ENCODE measurements around the gene C11orf86.
"Not testable (repeated sequence)": the region's sequence is repeated elsewhere in the genome, so short reads cannot be mapped to it uniquely, and the experiment has no call there.

The C11orf86 gene

DNA sequence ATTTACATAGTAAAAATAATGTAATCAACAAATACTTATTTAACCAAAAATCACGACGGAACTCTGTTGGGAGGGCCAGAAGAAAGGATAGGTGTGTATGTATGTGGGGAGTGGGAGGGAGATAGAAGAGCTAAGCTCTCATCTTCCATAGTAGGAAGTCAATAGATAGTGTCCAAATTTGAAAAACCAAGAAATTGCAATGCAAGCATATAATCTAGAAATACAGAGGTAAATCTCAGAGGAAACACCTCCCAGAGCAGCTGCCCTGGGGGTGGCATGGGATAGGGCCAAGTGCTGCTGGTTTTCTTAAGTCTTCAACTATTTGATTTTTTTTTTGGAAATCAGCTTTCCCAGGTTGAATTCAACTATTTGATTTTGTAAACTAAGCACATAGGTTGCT, 16.9 kb downstream of the C11orf86 start:
- no peak for DNase-seq

DNA sequence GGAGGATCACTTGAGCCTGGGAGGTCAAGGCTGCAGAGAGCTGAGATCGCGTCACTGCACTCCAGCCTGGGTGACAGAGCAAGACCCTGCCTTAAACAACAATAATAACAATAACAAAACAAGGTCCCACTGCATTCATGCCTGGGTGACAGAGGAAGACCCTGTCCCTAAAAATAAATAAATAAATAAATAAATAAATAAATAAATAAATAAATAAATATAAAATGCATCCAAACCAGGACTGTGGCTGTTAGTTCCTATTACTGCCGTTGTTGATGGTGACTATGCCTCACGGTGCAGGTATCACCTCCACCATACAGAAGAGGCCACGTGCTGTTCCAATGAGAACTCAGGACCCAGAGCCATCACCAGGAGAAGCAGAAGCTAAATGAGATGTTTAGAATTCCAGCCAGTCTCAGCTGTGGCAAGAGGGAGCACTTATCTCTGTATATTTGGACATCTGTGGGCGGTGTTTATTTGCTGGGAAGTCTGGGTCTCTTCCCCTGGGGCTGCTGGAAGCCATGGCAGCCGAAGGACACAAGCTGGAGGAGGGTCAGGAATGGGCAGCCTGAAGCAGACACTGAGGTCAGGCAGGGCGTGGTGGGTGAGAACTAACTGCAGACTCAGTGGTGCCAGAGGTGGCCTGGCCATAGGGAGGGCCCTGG, 21.6 kb downstream of the C11orf86 start:
- no peak for DNase-seq

DNA sequence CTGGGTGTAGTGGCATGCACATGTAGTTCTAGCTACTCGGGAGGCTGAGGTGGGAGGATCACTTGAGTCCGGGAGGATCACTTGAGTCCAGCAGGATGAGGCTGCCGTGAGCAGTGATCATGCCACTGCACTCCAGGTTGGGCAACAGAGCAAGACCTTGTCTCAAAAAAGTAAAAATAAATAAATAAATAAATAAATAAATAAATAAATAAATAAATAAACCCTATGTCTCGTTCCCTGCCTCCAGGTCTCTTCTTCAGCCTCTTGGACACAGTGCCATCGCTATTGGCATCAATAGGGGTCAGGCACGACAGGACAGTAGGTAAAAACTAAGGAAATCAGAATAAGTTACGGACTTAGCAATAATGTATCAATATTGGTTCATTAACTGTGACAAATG, 24.5 kb downstream of the C11orf86 start:
- DNase-seq, result no peak

DNA sequence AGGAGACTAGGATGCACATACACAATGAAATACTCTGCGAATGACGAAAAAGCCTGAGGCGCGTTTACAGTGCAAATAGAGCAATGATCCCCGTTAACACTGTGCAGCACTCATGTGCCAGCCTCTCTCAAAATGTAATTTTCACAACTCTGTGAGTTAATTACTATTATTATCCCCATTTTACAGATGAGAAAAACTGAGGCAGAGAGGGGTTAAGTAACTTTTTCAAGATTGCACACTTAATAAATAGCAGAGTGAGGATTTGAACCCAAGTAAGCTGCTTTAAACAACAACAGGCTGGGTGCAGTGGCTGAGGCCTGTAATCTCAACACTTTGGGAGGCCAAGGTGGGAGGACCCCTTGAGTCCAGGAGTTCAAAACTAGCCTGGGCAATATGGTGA, 26.2 kb downstream of the C11orf86 start:
- no peak for DNase-seq

DNA sequence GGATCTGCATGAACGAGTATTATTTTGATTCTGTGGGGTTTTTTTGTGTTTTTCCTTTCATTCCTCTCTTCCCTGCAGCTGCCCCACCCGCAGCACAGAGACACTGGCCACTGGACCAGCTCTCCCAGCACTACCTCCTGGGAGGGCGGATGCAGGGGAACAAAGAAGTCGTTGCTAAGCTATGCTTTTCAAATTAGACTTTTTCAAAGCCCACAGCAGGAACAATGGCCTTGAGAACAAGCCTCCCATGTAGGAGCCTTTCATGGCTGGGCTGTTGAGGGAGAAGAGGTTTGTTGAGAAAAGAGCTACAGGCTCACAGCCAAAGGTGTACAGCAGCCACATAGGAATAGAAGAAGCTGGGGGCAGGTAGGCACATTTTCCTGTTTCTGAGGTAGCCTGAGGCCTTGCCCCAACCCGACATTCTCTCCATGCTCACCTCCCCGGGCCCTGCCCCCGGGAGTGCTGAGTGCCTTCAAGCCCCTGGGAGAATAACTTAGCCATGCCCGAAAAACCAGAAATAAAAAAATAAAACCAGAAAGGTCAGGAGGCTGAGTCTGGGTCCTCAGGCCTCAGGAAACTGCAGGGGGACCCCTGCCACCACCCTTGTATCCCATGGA, 27.3 kb downstream of the C11orf86 start:
- DNase-seq, result no peak

DNA sequence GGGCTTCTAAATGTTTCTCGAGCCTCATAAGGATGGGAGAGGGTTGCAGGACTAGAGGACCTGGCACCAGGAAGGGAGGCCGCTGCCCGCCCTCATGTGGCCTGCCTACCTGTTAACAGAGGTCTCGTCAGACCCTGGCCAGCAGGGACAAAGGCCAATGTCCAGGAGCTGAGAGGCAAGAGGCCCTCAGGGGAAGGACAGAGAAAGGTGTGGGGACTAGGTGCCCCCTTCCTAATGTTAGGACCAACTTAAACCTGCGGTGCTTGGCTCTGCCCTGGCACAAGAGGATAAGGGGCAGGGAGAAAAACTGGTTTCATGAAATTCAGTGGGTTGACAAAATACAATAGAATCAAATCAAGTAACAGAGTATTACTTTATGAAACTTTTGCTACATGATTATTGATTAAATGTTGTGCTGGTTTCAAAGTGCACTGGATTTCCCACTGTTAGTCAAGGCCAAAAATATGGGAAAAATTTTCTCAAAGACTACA, 27.9 kb downstream of the C11orf86 start:
- DNase-seq, result no peak

DNA sequence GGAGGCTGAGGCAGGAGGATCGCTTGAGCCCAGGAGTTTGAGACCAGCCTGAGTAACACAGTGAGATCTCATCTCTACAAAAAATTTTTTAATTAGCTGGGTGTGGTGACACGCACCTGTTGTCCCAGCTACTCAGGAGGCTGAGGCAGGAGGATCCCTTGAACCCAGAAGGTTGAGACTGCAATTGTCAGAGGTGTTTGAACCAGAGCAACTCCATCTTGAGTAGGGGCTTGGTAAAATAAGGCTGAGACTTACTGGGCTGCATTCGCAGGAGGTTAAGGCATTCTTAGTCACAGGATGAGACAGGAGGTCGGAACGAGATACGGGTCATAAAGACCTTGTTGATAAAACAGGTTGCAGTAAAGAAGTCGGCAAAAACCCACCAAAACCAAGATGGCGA, 30.1 kb downstream of the C11orf86 start:
- not testable (repeated sequence) for DNase-seq

DNA sequence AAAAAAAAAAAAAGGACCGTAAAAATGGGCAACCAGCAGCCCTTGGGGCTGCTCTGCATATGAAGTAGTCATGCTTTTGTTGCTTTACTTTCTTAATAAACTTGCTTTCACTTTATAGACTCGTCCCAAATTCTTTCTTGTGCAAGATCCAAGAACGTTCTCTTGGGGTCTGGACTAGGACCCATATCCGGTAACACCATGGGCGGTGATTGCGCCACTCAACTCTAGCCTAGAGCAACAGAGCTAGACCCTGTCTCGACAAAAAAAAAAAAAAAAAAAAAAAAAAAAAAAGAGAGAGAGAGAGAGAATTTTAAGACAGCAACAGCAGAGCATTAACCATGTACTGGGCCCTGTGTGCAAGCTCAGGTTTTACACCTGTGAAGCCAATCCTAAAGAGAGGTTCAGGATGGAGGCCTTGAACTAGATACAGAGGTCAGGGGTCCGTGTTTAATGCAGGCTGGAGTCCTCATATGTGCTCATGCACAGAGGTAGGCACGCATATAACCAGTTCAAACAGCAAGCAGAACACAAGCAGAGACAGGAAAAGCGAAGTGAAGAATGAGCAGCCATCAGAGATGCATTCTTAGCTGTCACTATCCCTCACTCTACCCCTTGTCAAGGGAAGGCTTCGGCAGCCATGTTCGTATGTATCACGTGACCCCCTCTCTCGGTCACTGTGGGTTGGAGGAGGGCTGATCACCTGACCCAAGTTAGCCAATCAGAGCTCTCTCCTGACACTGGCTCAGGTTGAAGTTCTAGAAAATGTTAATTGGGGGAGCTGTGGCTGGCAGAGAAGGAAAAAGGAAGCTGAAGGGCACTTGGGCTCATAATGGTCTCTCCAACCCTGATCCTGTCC, 31.2 kb downstream of the C11orf86 start:
- no peak for DNase-seq

DNA sequence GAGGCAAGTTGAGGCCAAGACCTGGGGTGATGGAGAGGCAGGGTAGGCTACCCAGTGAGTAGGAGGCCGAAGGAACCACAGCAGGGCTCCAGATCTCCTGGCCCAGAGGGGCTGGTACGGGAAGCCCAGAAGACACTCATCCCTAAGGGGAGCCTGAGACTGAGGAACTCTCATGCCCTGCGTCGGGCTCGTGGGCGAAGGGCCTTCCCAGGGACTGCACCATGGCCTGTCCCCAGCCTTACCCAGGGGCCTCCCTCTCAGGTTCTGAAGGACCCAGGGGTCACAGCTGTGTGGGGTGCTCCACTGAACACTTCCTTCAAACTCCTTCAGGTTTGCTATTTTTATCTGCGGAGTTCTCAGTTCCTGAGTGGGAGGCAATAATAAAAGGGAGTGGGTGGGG, 32.0 kb downstream of the C11orf86 start:
- DNase-seq, result no peak

DNA sequence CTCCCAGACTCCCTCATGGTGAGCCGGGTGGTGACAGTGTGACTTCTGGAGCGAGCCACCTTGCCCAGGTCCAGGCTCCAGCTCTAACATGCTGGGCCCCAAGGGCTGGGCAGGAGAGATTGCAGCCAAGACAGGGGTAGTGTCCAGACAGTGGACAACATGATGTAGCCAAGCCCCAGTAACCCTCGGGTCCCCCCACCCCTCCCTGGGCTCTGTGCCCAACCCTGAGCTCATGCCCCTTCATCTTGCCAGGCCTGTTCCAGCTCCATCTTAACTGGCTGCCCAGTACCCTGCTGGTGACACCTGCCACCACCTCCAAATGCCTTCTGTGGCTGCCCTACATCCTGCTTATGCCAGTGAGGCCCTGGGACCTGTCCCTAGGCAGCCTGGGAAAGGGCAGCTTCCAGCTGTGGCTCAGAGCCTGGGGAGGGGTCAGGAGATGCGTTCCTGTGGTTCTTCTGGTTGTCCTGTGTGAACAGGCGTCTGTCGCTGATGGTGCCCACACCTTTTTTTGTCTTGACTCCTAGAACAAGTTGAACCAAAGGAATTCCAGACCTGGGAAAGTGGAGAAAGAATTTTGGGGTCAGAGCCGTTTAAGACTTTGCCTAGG, 35.3 kb downstream of the C11orf86 start:
- DNase-seq, result no peak

DNA sequence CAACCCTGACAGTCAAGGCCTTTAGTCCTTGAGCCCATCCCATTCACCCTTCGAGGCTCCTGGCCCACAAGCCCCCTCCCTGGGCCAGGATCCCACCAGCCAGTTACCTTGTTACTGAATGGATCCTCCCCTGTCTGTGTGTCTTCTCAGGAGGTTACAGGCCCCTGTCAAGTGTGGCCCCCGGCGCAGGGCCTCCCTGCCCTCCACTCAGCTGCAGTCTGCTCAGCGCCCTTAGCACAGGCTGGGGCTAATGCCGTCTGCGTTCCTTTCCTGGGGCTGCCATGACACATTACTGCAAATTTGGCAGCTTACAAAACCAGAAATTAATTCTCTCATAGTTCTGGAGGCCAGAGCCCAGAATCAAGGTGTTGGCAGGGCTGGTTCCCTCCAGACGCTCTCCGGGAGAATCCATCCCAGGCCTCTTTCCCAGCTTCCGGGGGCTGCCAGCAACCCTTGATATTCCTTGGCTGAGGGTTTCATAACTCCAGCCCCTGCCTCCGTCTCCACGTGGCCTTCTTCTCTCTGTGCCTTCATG, 38.5 kb downstream of the C11orf86 start:
- no peak for DNase-seq

DNA sequence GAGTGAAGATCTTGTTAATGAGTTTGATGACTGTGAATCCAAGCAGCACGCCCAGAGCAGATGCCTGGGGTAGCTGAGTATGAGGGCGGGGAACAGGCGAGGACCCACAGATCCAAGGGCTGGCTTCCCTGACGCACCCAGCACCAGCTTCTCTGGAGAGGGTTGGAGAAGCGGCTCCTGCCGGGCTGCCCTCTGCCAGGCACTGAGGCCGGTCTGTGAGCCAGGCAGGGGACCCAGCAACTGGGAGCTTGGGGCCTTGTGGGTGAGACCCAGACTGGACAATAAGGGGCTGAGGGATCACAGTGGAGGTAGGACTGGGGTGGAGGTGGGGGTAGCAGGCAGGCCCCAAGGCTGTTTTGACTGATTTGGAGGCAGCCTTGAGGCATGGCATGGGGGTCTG, 39.2 kb downstream of the C11orf86 start:
- DNase-seq, result no peak

DNA sequence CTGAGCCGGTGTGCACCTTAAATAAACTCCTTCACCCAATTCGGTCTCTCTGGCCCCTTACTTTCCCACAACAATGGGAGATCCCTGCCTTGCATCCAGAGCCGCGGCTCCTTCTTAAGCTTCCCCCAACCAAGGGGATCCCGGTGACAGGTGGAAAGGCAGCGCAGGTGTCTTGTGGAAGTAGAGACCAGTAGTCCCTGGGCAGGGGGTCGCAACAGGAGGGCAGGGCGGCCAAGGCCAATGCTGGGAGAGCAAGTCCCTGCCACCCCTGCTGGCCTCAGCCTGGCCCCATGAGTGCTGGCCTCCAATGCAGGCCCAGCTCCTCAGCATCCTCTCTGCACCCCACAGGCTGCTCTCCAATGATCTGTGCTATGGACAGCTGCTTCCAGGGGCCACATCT, 39.9 kb downstream of the C11orf86 start:
- no peak for DNase-seq

DNA sequence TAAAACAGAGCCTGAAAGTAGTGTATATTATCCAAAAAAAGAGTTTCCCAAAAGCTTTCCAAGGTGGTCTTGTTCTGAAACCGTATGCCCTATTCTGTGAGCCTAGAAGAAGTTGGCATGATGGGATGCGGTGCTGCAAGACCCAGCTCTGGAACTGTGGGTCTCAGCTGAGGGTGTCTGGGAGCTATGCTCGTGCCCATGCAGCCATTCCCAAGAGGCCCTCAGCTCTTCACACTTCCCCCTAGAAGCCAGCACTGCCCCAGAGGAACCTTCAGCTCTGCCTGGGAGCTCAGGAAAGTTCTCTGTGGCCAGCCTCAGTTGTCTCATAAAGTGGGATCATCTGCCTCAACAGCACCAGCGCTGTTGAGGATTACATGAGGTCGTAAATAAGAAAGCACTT, 41.4 kb downstream of the C11orf86 start:
- DNase-seq, result no peak

DNA sequence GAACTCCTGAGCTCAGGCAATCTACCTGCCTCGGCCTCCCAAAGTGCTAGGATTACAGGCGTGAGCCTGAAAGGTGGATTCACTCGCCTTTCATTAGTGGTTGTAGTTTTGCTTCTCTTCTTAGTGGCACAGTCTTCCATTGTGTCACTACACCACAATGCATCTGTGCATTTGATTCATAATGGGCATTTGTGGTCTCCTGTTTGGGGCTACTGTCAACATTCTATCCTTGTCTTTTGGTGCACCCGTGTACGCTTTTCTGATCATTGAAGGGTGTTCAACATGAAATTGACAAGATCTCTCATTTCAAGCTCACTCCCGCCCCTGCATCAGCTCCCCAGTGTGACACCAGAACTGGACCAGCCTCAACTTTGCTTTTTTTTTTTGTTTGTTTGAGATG, 45.8 kb downstream of the C11orf86 start:
- no peak for DNase-seq

DNA sequence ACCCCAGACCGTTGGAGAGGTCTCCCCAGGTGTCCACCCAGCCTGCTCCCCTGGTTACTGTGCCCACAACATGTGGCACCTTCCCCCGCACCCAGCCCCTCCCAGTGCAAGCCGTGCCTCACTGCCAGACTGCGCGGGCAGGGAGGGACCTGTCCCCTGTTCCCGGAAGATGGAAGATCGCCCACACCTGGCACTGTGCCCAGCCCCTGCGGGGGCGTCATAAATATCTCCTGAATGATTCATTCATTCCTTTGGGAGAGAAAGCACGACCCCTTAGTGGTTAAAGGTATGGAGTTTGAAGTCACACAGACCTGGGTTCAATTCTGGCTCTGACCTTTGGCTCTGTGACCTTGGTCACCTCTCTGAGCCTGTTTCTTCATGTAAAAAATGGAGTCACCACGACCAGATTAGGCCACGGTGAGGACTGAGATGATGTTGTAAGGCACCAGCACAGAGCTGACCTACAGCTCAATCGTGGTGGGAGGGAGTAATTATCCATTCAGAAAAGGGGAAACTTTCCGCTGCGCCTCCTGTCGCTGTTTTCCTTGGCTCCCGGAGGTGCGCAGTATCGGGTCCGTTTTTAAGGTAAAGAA, 47.3 kb downstream of the C11orf86 start:
- DNase-seq, result no peak

DNA sequence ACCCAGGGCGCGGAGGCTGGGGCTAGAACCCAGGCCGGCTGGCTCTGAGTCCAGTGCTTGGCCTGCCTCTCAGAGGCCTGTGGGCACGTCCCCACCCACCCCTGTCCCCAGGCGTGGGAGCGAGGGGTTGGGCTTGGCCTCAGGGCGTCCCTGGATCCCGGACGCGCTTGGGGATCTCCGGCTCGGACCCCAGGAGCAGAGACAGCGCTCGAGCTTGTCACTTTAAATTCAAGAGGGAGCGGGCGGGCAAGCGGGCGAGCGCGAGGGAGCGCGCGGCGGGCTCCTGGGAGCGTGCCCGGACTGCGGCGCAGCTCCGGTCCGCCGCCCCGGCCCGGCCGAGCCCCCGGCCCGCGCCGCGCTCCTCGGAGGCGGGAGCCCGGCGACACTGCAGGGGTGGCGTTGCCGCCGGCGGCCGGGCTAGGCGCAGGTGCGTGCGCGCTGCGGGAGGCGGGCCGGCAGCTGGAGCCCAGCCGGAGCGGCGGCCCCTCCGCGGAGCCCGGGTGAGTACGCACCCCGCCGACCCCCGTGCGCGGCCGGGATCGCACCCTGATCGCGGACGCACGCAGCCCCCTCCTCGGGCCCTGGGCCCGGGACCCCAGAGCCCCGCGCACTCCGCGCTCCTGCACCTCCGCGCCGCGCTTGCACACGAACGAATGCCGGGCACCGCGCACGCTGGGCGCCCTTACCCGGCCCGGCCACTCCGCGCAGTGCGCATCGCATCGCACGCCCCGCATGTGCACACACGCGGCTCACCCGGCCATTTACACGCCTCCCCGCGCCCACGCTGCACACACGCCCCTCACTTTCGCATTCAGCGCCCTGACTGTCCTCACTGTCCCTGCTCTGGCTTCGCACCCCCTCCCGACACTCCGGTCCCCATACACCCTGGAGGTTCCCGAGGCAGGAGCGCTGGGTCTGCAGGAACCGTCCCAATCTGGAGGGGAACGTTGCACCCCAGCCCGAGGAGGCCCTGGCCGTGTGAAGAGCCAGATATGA, 48.2 kb downstream of the C11orf86 start, which contains the start of gene SYT12:
TSS of gene SYT12 (plus strand) at position 174 of the 996 bp plus-strand sequence. CDS start 7,011 bp downstream, outside the sequence.
- DNase-seq, result peak; percentile 9

DNA sequence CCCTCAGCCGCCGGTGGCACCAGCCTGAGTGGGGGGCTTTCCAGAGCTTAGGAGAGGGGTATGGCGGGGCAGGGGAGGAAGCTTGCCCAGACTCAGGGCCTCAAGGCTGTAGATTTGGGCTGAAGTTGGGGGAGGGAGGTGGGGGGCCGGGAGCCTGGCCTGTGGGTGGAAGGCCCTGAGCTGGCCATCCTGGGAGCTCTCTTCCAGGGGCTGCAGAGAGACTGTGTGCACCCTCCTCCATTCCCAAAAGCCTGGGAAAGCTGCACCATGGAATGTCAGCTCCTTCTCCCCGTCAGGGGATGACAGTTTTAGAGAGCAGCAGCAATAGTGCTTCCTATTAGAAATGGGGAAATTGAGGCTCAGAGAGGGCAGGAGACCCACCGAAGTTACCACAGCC, 48.9 kb downstream of the C11orf86 start:
- DNase-seq, result no peak

DNA sequence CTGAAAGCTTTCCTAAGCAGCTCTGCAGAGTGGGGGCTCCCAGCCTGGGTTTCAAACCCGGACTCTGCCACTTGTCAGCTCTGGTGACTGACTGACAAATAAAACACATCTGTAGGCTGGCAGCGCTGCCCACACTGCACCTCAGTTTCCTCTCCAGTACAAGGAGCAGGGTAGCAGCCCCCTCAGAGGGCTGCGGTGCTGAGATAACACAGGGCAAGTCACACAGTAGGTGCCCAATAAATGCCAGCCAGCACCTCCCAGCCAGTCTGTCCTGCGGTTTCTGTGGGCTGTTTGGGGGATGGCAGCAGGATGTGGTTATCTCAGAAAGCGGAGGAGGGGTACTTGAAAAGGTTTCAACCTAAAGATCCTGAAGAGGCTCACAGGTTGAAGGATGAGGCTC, 49.3 kb downstream of the C11orf86 start:
- no peak for DNase-seq

DNA sequence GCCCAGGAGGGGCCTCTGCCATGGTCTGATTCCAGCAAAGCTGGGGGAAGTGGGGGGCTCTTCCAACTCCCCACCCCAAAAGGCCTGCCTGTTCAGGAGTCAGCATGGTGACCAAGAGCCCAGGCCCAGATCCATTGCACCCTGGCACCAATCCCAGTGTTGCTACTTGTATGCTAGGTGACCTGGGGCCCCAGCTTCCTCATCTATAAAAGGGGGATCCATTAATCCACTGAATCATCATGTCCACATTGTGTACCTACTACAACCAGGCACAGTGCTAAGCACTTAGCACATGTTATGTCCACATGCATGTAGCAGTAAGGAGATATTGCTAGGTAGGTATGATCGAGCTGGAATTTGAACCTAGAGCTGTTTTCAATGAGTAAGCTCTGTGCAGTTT, 49.9 kb downstream of the C11orf86 start:
- DNase-seq, result no peak

DNA sequence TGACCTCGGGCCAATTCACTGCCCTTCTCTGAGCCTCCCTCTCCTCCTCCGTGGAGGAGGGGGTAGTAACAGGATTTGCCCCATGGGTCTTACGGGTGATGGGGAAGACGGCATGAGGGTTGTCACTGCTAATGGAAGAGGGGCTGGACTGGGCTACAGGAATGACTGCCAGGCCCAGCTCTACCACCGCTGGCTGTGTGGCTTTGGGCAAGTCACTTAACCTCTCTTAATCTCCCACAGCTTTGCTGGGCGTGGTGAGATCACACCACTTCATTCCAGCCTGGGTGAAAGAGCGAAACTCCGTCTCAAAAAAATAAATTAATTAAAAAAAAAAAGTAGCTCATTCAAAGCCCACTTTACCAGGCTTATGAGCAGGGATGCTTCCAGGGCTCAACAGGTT, 50.6 kb downstream of the C11orf86 start:
- no peak for DNase-seq
